Measurements from ENCODE around the gene DUSP14.

DUSP14 gene

DNA sequence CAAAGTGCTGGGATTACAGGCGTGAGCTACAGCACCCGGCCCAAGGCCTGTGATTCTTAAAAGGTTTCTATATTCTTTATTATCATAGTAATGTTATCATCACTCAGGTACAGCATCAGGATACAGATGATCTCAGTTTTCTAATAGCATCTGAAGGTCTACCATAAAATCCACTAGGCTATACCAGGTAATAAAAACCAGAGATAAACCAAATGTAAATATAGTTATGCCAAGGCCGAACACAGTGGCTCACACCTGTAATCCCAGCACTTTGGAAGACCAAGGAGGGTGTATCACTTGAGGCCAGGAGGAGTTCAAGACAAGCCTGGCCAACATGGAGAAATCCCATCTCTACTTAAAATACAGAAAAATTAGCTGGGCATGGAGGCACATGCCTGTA, 65.7 kb downstream of the DUSP14 start:
- DNase-seq (ENCODE audit: low read depth in 1 of 2, low spot score in 1 of 2) = no peak

- no peak for DNase-seq (ENCODE audit: low read depth in 1 of 2, low spot score in 1 of 2)
Observed at GRCh38 chr17:37557482-37557881, 67.8 kb downstream of the DUSP14 start.

GRCh38 chr17:37558299-37558698, 68.6 kb downstream of the DUSP14 start:
- DNase-seq (ENCODE audit: low read depth in 1 of 2, low spot score in 1 of 2) = no peak

GRCh38 chr17:37562016-37562745, 72.5 kb downstream of the DUSP14 start:
- no peak for DNase-seq (ENCODE audit: low read depth in 1 of 2, low spot score in 1 of 2)

Measured in stimulated activated CD4-positive, alpha-beta T cell treated with anti-CD3 and anti-CD28 coated beads, Interleukin-15, amount 100 ng/mL, for 1 hour (primary cell).